K562 treated with DMSO at 1 percent for 4 hours (cell line): ENCODE data around the gene MAPK9. TPM values are rescaled to one million over a fixed set of nuclear protein-coding genes. Genes with fewer than 3 reads are reported as not detected.

Source experiments
- total RNA-seq: library from RNA; unstranded; fragments of 300-600 nt; gene quantifications from 2 replicates; pipeline ENCODE4 v1.2.3, GENCODE V29; 2022; ENCODE audit not compliant: insufficient read depth

Gene MAPK9
- total RNA-seq: 24.3 and 26.4 TPM in 2 replicates

GRCh38 chr5:180291943-180292831 is at the start of gene MAPK9:
Gene MAPK9 (minus strand): TSS chr5:180292083. CDS start chr5:180280561, 11,522 bp downstream.

GRCh38 chr5:180209137-180209581 is 82.7 kb downstream of the MAPK9 start, which contains the start of gene RASGEF1C:
Gene RASGEF1C (minus strand): TSS chr5:180209211. CDS start chr5:180138052, 71,159 bp downstream.

Other genes with a start within 250 kb of the MAPK9 start
- 67.5 and 80.4 TPM in 2 replicates for gene RNF130, start 220.3 kb downstream of the MAPK9 start, total RNA-seq
- 0.40 TPM in 1 of 2 replicates, not detected in the other for gene RASGEF1C, start 82.9 kb downstream of the MAPK9 start, total RNA-seq
- gene GFPT2, start 61.3 kb upstream of the MAPK9 start, total RNA-seq: not detected in 2 replicates
- gene CNOT6, start 202.3 kb upstream of the MAPK9 start, total RNA-seq: 11.6 and 11.8 TPM in 2 replicates